ENCODE results near the gene PAPPA2.

DNA sequence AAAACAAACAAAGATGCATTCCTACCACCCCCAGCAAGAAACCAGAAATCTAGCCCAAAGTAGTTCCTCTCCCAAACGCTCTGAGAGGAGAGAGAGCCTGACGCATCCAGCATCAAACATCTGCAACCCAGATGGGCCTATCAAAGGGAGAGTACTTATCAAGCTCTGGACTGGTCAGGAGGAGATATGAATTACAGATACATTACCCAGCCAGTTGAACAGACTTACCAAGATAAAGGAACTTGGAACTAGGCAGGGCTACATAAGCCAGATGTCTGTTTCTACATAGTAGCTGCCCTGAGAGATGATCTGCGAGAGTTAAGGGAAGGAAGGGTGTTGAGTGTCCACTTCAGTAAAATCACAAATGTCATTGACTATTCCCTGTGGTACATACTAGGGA lies 138.4 kb downstream of the PAPPA2 start:
- no peak for TF ChIP-seq RFX5 (IDR thresholded peaks at IDR 0.05; ENCODE audit: borderline replicate concordance, low read depth, low read length)
- TF ChIP-seq POLR2A (IDR thresholded peaks at IDR 0.05; ENCODE audit: control extremely low read depth in 1 of 2, low read depth in 2 of 2, low read length in 2 of 2) = no peak
- no peak for TF ChIP-seq GABPA (IDR thresholded peaks at IDR 0.05; ENCODE audit: borderline replicate concordance, insufficient read depth, low read length)
- TF ChIP-seq MAX (IDR thresholded peaks at IDR 0.05) = no peak
- TF ChIP-seq, protein P1, sequence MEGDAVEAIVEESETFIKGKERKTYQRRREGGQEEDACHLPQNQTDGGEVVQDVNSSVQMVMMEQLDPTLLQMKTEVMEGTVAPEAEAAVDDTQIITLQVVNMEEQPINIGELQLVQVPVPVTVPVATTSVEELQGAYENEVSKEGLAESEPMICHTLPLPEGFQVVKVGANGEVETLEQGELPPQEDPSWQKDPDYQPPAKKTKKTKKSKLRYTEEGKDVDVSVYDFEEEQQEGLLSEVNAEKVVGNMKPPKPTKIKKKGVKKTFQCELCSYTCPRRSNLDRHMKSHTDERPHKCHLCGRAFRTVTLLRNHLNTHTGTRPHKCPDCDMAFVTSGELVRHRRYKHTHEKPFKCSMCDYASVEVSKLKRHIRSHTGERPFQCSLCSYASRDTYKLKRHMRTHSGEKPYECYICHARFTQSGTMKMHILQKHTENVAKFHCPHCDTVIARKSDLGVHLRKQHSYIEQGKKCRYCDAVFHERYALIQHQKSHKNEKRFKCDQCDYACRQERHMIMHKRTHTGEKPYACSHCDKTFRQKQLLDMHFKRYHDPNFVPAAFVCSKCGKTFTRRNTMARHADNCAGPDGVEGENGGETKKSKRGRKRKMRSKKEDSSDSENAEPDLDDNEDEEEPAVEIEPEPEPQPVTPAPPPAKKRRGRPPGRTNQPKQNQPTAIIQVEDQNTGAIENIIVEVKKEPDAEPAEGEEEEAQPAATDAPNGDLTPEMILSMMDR (IDR thresholded peaks at IDR 0.05; ENCODE audit: control extremely low read depth in 1 of 3, insufficient read depth in 1 of 3, low read depth in 1 of 3, low read length in 3 of 3) = no peak
- no peak for TF ChIP-seq NANOG (IDR thresholded peaks at IDR 0.05; ENCODE audit: insufficient read depth, low read depth, low read length, poor library complexity, severe bottlenecking)
- no peak for TF ChIP-seq CHD2 (IDR thresholded peaks at IDR 0.05; ENCODE audit: low read length)
- TF ChIP-seq ZNF274 (IDR thresholded peaks at IDR 0.05; ENCODE audit: borderline replicate concordance, extremely low read depth, low read length) = no peak
- TF ChIP-seq TBP (IDR thresholded peaks at IDR 0.05; ENCODE audit: low read depth, low read length) = no peak
- TF ChIP-seq ATF2 (IDR thresholded peaks at IDR 0.05; ENCODE audit: low read length) = no peak
- no peak for TF ChIP-seq JUND (IDR thresholded peaks at IDR 0.05; ENCODE audit: low read length)
- TF ChIP-seq GTF2F1 (IDR thresholded peaks at IDR 0.05; ENCODE audit: borderline replicate concordance, low read depth, low read length) = no peak
- TF ChIP-seq EP300 (IDR thresholded peaks at IDR 0.05; ENCODE audit: borderline replicate concordance in 1 of 2, low read depth in 2 of 2, low read length in 2 of 2) = no peak
